ENCODE results near the gene INPP4B. TPM values are rescaled to one million over a fixed set of nuclear protein-coding genes. Genes with fewer than 3 reads are reported as not detected.
A peak's percentile ranks its signal among the peaks of the same experiment; 100 is the strongest.

INPP4B gene
- total RNA-seq, 1 experiment from 2014 or later: 0.07 TPM

DNA sequence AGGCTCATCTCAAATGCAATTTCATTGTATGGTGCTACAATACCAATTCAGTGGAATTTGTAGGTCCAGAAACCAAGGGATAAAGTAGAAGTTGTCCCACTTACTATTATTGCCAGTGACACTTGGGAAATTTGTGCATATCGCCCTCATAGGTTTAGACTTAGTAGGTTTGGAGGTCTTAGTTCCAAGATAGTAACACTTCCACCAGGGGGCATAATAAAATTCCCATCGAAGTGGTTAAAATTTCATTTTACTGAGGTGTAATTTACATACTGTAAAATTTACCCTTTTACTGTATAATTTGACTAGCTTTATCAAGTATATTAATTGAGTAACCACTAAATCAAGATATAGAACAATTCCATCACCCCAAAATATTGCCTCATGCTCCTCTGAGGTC, 174.6 kb downstream of the INPP4B start:
- Histone ChIP-seq H3K4ac (ENCODE audit: low read depth, low read length) (no peak overlapping the region), H3K18ac (ENCODE audit: insufficient read length, low read depth, low read length) (no peak overlapping the region), H4K91ac (ENCODE audit: insufficient read length, low read depth, low read length) (no peak overlapping the region), H3K23ac (ENCODE audit: insufficient read length, low read depth, low read length) (no peak overlapping the region), H3K14ac (ENCODE audit: insufficient read depth, low read length) (no peak overlapping the region), H3T11ph (ENCODE audit: low read length) (no peak overlapping the region), H2AK5ac (ENCODE audit: insufficient read length, low read length) (no peak overlapping the region), H2BK15ac (ENCODE audit: low read depth, low read length) (no peak overlapping the region), H3K27me3 (ENCODE audit: insufficient read depth, low read length) (no peaks in the 10 kb centered on the region), H2BK5ac (ENCODE audit: insufficient read length, low read length) (no peak overlapping the region), H3K9ac (ENCODE audit: extremely low read depth, insufficient read length, low read length) (no peak overlapping the region), H3K79me1 (ENCODE audit: insufficient read depth, low read depth, low read length, poor library complexity, severe bottlenecking) (no peaks in the 10 kb centered on the region), H3K4me2 (ENCODE audit: insufficient read depth, insufficient read length, low read length) (no peak overlapping the region), H4K20me1 (ENCODE audit: control insufficient read depth, insufficient read depth, insufficient read length) (no peaks in the 10 kb centered on the region), H3K4me1 (ENCODE audit: insufficient read depth, low read length) (no peaks in the 10 kb centered on the region), H2AFZ (ENCODE audit: low read length) (no peak overlapping the region), H2BK120ac (ENCODE audit: low read depth, low read length, poor library complexity, severe bottlenecking) (no peak overlapping the region), H3K27ac (ENCODE audit: insufficient read length, low read depth, low read length) (no peak overlapping the region), H3K9me3 (ENCODE audit: control insufficient read depth, low read depth, low read length) (no peaks in the 10 kb centered on the region), H3K79me2 (ENCODE audit: insufficient read depth, low read length) (no peaks in the 10 kb centered on the region), H4K5ac (ENCODE audit: insufficient read length, low read depth, low read length) (no peak overlapping the region), H4K8ac (replicated peaks; ENCODE audit: insufficient read length, low read depth, low read length) (no peak overlapping the region), H2BK20ac (ENCODE audit: low read depth, low read length, poor library complexity, severe bottlenecking) (no peak overlapping the region), H3K23me2 (ENCODE audit: insufficient read length, low read depth, low read length, poor library complexity, severe bottlenecking) (no peaks in the 10 kb centered on the region), H2BK12ac (ENCODE audit: insufficient read length, low read depth, low read length) (no peak overlapping the region), H3K56ac (ENCODE audit: insufficient read length, low read depth, low read length) (no peak overlapping the region)
- Mint-ChIP-seq H3K27ac (no peak overlapping the region), H3K27me3 (ENCODE audit: low read depth) (no peaks in the 10 kb centered on the region), H3K4me1 (no peaks in the 10 kb centered on the region), H3K9me3 (peaks cover 38 to 39% of the 10 kb centered on the region in 2 experiments), H3K4me3 (no peak overlapping the region), H3K36me3 (ENCODE audit: insufficient read depth in 1 of 3, low read depth in 3 of 3) (peaks cover 6 to 22% (median 8%) of the 10 kb centered on the region in 3 experiments)
- WGBS (ENCODE audit: extremely low coverage, insufficient read length, low lambda C conversion rate): no CpG with 5 or more reads among the region's 2 CpGs
- TF ChIP-seq, protein P1, sequence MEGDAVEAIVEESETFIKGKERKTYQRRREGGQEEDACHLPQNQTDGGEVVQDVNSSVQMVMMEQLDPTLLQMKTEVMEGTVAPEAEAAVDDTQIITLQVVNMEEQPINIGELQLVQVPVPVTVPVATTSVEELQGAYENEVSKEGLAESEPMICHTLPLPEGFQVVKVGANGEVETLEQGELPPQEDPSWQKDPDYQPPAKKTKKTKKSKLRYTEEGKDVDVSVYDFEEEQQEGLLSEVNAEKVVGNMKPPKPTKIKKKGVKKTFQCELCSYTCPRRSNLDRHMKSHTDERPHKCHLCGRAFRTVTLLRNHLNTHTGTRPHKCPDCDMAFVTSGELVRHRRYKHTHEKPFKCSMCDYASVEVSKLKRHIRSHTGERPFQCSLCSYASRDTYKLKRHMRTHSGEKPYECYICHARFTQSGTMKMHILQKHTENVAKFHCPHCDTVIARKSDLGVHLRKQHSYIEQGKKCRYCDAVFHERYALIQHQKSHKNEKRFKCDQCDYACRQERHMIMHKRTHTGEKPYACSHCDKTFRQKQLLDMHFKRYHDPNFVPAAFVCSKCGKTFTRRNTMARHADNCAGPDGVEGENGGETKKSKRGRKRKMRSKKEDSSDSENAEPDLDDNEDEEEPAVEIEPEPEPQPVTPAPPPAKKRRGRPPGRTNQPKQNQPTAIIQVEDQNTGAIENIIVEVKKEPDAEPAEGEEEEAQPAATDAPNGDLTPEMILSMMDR (conservative IDR thresholded peaks at IDR 0.05): peak; percentile 63
- DNase-seq: no peak

Measured in H9 (cell line).